GM12801 (cell line): ENCODE measurements around the gene HECTD1.

ENCODE experiments used
- TF ChIP-seq, protein P1 (sequence below): IDR thresholded peaks from one replicate; pipeline ENCODE4 v1.5.1; 2011; ENCODE audit warnings: control low read depth; ENCODE audit not compliant: insufficient read length; ENCODE audit errors: extremely low read depth

HECTD1 gene

DNA sequence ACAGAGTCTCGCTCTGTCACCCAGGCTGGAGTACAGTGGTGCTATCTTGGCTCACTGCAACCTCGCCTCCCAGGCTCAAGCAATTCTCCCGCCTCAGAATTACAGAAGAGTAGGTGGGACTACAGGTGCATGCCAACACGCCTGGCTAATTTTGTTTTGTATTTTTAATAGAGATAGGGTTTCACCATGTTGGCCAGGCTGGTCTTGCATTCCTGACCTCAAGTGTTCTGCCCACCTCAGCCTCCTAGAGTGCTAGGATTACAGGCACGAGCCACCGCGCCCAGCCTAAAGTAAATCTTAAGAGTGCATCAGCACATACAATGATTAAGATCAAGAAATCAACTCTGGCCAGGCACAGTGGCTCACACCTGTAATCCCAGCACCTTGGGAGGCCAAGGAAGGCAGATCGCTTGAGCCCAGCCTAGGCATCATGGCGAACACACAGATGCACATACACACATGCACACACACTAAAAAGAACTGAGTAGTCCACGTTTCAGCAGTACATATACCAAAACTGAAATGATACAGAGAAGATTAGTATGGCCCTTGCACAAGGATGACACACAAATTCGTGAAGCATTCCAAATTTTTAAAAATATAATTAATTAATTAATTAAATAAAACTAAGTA is 65.0 kb downstream of the HECTD1 start:
- TF ChIP-seq, protein P1, sequence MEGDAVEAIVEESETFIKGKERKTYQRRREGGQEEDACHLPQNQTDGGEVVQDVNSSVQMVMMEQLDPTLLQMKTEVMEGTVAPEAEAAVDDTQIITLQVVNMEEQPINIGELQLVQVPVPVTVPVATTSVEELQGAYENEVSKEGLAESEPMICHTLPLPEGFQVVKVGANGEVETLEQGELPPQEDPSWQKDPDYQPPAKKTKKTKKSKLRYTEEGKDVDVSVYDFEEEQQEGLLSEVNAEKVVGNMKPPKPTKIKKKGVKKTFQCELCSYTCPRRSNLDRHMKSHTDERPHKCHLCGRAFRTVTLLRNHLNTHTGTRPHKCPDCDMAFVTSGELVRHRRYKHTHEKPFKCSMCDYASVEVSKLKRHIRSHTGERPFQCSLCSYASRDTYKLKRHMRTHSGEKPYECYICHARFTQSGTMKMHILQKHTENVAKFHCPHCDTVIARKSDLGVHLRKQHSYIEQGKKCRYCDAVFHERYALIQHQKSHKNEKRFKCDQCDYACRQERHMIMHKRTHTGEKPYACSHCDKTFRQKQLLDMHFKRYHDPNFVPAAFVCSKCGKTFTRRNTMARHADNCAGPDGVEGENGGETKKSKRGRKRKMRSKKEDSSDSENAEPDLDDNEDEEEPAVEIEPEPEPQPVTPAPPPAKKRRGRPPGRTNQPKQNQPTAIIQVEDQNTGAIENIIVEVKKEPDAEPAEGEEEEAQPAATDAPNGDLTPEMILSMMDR: no peak

DNA sequence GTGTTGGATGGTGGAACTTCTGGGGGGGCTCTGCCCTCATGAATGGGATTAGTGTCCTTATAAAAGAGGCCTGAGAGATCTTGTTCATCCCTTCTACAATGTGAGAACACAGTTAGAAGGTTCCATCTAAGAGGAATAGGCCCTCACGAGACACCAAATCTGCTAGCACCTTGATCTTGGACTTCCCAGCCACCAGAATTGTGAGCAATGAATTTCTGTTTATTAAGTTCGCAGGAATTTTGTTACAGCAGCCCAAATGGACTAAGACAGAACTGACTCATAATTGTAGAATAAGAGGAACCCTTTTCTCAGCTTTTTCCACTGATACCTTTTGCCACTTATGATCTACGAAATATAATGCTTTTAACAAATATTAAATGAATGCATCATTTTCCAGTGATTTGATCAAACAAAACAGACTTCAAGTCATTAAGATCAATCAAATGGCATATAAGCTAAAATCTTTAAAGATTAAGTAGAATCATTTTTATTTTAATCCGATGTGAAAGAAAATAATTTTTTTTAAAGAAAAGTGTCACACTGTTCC is 68.2 kb downstream of the HECTD1 start:
- TF ChIP-seq, protein P1: no peak

DNA sequence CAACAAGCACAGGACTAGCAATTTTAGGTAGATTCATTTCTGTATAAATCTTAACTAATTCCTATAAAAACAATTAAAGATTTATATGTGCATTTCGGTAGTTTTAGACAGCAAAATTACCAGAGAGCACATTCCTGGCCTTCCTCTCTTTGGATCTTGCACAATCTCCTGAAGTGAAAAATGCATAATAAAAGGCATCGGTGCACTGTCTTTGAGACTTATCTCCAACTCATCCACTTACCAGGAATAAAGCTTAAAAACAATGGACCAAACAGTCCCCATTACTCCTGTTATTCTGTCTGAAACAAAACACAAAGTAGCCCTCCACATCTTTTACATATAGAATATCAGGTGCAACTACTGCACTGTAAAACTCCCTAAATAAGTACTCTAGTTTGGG is 69.3 kb downstream of the HECTD1 start:
- TF ChIP-seq, protein P1: no peak

DNA sequence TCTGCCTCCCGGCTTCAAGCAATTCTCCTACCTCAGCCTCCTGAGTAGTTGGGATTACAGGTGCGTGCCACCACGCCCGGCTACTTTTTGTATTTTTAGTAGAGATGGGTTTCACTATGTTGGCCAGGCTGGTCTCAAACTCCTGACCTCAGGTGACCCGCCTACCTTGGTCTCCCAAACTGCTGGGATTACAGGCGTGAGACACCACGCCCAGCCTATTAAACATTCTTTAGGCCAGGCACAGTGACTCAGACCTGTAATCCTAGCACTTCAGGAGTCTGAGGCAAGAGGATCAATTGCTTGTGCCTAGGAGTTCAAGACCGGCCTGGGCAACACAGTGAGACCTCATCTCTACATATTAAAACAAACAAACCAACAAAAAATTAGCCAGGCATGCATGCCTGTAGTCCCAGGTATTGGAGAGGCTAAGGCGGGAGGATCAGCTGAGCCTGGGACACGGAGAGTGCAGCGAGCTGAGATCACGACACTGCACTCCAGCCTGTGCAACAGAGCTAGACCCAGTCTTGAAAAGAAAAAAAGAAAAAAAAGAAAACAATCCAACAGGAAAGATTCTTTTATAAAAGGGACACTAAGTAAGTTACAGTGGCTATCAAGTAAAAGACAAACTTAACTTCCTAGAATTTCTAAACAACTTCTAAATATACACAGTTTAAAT is 70.2 kb downstream of the HECTD1 start:
- TF ChIP-seq, protein P1: no peak

DNA sequence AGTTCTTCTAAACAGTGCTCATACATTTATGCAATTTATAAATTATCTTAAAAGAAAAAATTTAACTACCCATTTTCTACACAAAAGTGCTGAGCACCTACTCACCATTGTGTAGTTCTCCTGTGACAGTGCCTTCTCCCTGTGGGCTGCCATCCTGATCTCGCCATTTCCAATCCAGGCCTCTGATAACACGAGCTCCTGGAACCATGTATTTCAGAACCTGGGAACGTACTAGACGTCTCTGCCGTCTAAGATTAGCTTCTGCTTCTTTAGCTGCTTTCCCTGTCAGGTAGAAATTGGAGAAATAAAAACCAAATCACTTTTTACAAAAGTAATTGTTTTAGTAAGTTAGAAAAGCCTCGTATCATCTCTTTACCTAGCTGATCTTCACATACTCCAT is 74.5 kb downstream of the HECTD1 start:
- TF ChIP-seq, protein P1: no peak

DNA sequence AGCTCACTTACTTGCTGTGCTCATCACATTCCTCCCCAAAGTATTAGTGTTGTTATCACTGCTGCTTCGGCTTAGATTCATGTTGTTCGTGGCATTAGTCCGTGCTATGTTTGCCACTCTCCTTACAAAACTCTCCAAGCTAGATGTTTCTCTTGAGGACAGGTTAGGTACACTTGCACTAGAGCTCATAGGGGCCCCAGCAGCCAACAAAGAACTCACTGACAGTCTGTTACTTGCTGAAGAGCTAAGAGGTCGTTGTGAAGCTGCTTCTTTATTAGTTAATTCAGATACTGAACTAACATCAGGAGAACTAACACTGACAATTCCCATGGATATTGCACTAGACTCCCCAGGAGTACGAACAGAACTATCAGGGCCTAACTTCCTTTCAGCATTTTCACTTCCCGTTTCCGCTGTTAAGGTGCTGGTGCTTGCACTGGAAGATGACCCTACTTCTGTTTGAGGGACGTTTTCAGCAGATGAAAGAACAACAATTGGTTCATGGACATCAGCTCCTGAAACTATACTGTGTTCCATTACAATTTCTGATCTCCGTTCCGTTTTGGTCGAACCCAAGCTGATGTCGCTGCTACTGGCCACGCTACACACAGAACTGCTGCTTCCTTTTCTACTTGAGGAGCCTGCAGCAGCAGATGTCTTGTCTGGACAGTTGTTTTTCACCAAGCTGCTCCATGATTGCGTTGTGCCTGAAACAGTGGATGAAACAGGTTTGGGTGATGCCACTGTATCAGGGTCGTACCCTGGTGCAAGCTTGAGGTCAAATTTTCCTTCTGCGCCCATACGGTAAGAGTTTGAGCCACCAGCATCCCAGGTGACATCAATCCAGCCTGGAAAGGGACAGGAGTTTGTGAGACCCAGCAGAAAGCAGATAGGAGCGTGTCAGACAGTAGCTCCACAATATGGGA is 78.7 kb downstream of the HECTD1 start:
- TF ChIP-seq, protein P1: no peak

DNA sequence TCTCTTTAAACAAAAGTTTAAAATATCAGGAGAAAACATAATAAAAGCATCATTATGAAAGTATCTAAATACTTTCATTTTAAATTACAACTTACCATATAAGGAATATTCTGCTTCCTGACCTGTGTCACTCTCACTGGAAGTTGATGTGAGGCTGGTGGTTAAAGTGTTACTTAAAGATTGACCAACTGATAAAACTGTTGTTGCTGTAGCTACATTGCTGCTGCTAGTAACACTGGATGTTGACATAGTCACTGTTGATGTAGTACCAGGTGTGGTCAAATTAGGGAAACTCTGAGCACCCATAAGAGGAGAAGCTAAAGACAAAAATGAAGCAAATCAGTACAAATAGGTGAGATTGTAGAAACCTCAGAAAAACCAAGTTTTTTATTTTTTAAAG is 79.9 kb downstream of the HECTD1 start:
- TF ChIP-seq, protein P1: no peak
